Suppressor macrophage treated with lipopolysaccharide for 4 hours (primary cell): ENCODE results near the gene SRXN1.
A peak's percentile ranks its signal among the peaks of the same experiment; 100 is the strongest.

Experiments used
- DNase-seq: peaks from one replicate; pipeline ENCODE4 v3.0.0-alpha.2; 2020

The SRXN1 gene

GRCh38 chr20:675033-675452, 22.0 kb upstream of the SRXN1 start:
- no peak for DNase-seq

GRCh38 chr20:673603-674001, 20.6 kb upstream of the SRXN1 start:
- DNase-seq: no peak

GRCh38 chr20:672963-673602, 20.1 kb upstream of the SRXN1 start:
- no peak for DNase-seq

- no peak for DNase-seq
These were observed 18.4 kb upstream of the SRXN1 start for GRCh38 chr20:671252-672030.

GRCh38 chr20:669573-669972, 16.6 kb upstream of the SRXN1 start:
- no peak for DNase-seq

GRCh38 chr20:668638-669037, 15.6 kb upstream of the SRXN1 start:
- no peak for DNase-seq

- DNase-seq: no peak
These were observed 15.1 kb upstream of the SRXN1 start for GRCh38 chr20:668050-668449.

- peak; percentile 75 for DNase-seq
These were observed 14.5 kb upstream of the SRXN1 start for GRCh38 chr20:667351-668034.

- DNase-seq: no peak
These were observed 13.9 kb upstream of the SRXN1 start for GRCh38 chr20:666877-667276.

- no peak for DNase-seq
These were observed 12.3 kb upstream of the SRXN1 start for GRCh38 chr20:665276-665675.

GRCh38 chr20:664576-664975, 11.6 kb upstream of the SRXN1 start:
- no peak for DNase-seq

GRCh38 chr20:664151-664550, 11.2 kb upstream of the SRXN1 start:
- no peak for DNase-seq

GRCh38 chr20:663315-664090, 10.5 kb upstream of the SRXN1 start:
- no peak for DNase-seq

- DNase-seq: no peak
These were observed 9.5 kb upstream of the SRXN1 start for GRCh38 chr20:662277-663192.

- DNase-seq: no peak
These were observed 8.7 kb upstream of the SRXN1 start for GRCh38 chr20:661474-662270.

GRCh38 chr20:658731-659291, 5.8 kb upstream of the SRXN1 start:
- peak; percentile 52 for DNase-seq

GRCh38 chr20:658202-658601, 5.2 kb upstream of the SRXN1 start:
- DNase-seq: no peak

GRCh38 chr20:655726-656624, 3.0 kb upstream of the SRXN1 start:
- DNase-seq: peak; percentile 80

- DNase-seq: peak; percentile 25
These were observed 1.4 kb upstream of the SRXN1 start for GRCh38 chr20:654417-654750.
